ENCODE data around the gene GFI1.
A peak's percentile ranks its signal among the peaks of the same experiment; 100 is the strongest.
"Not testable (repeated sequence)": the region's sequence is repeated elsewhere in the genome, so short reads cannot be mapped to it uniquely, and the experiment has no call there.

GFI1 gene

DNA sequence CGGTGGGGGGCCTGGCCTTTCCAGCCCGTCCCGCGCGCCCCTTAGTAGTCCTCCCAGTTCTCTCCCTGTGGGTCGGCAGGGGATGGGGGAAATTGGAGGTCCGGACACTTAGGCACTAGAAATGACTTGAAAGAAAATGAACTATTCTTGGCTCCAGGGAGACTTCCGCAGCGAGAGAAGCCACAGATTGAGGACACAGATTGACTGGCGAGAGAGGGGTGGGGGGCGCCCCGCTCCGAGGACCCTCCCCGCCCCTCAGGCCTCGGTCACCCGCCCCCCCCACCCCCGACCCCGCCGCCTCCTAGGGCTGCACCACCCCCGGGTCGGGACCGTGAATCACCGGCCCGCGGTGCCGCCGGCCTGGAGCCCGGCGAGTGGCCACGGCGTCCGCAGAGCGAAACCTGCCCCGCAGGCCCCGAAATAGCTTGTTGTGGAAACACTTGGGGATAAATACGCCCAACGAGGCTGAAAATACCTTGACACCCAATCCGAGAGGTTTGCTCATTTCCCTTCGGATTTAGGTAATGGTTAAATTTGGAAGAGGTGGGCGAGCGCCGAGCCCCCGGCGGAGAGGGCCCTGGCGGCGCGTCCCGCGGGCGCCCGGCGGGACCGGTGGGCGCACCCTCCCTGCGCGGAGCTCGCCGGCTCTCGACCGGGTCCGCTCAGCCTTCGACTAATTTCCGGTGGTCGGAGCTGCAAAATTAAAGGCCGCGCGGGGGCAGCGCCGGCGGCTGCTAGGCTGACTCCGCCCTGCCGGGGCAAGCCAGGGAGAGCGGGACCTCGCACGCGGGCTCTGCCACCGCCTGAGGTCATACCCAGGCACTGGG lies at the start of gene GFI1:
GFI1 (minus strand) TSS at position 675 of the 827 bp plus-strand sequence. CDS start 3,438 bp downstream, outside the sequence.
- Histone ChIP-seq H3K36me3 (ENCODE audit: insufficient read depth, low read length) (no peaks in the 10 kb centered on the region), H3K27me3 (ENCODE audit: insufficient read depth, low read length) (peaks cover 77% of the 10 kb centered on the region), H3K4me1 (ENCODE audit: insufficient read depth, low read length) (peaks cover 37% of the 10 kb centered on the region), H3K9me3 (ENCODE audit: low read length) (no peaks in the 10 kb centered on the region), H2AFZ (ENCODE audit: low read depth, low read length) (peak within 1 kb of the TSS; percentile 54), H3K4me3 (ENCODE audit: low read length) (peak within 1 kb of the TSS; percentile 27)

DNA sequence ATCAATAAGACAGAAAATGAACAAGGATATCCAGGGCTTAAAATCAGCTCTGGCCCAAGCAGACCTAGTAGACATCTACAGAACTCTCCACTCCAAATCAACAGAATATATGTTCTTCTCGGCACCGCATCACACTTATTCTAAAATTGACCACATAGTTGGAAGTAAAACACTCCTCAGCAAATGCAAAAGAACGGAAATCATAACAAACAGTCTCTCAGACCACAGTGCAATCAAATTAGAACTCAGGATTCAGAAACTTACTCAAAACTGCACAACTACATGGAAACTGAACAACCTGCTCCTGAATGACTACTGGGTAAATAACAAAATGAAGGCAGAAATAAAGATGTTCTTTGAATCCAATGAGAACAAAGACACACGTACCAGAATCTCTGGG lies 45.6 kb upstream of the GFI1 start:
- H3K4me1 ChIP-seq (ENCODE audit: insufficient read depth, low read length); H3K4me3 ChIP-seq (ENCODE audit: low read length); H3K36me3 ChIP-seq (ENCODE audit: insufficient read depth, low read length); H3K9me3 ChIP-seq (ENCODE audit: low read length); H3K27me3 ChIP-seq (ENCODE audit: insufficient read depth, low read length); H2AFZ ChIP-seq (ENCODE audit: low read depth, low read length): not testable (repeated sequence)

DNA sequence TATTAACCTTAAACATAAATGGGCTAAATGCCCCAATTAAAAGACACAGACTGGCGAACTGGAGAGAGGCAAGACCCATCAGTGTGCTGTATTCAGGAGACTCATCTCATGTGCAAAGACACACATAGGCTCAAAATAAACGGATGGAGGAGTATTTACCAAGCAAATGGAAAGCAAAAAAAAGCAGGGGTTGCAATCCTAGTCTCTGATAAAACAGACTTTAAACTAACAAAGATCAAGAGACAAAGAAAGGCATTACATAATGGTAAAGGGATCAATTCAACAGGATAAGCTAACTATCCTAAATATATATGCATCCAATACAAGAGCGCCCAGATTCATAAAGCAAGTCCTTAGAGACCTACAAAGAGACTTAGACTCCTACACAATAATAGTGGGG lies 45.2 kb upstream of the GFI1 start:
- H3K27me3 ChIP-seq (ENCODE audit: insufficient read depth, low read length); H3K36me3 ChIP-seq (ENCODE audit: insufficient read depth, low read length); H2AFZ ChIP-seq (ENCODE audit: low read depth, low read length); H3K4me1 ChIP-seq (ENCODE audit: insufficient read depth, low read length); H3K9me3 ChIP-seq (ENCODE audit: low read length); H3K4me3 ChIP-seq (ENCODE audit: low read length): not testable (repeated sequence)

DNA sequence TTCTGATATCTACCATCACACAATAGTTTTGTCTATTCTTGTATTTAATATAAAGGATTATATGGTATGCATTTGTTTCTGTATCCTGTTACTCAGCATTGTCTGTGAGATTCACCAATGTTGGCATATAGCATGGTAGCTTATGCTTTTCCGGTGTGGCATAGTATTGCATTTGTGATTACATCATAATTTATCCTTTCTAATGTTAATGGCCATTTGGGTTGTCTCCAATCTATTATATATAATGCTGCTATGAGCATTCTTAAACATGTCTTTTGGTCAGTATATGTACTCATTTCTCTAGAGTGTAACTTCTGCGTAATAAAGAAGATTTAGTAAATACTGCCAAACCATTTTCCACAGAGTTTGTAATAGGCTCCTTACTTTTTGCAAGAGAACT lies 40.9 kb upstream of the GFI1 start:
- H3K36me3 ChIP-seq (ENCODE audit: insufficient read depth, low read length) = no peaks in the 10 kb centered on the region
- H3K4me1 ChIP-seq (ENCODE audit: insufficient read depth, low read length) = no peaks in the 10 kb centered on the region
- H3K27me3 ChIP-seq (ENCODE audit: insufficient read depth, low read length) = no peaks in the 10 kb centered on the region
- H2AFZ ChIP-seq (ENCODE audit: low read depth, low read length) = no peak overlapping the region
- no peaks in the 10 kb centered on the region for H3K9me3 ChIP-seq (ENCODE audit: low read length)
- H3K4me3 ChIP-seq (ENCODE audit: low read length) = no peak overlapping the region

DNA sequence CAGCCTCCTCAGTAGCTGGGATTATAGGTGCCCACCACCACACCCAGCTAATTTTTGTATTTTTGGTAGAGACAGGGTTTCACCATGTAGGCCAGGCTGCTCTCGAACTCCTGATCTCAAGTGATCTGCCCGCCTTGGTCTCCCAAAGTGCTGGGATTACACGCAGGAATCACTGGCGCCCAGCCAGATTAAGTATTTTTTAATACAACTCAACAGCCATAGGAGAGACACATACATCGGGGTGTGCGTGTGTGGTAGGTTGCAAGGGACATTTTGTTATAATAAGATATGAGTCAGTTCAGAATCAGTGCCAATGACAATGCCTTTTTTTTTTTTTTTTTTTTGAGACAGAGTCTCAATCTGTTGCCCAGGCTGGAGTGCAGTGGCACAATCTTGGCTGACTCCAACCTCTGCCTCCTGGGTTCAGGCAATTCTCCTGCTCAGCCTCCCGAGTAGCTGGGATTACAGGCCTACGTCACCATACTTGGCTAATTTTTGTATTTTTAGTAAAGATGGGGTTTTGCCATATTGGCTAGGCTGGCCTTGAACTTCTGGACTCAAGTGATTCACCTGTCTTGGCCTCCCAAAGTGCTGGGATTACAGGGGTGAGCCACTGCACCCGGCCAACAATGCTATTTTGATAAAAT lies 38.3 kb upstream of the GFI1 start:
- not testable (repeated sequence) for H3K36me3 ChIP-seq (ENCODE audit: insufficient read depth, low read length); H3K9me3 ChIP-seq (ENCODE audit: low read length); H3K27me3 ChIP-seq (ENCODE audit: insufficient read depth, low read length); H2AFZ ChIP-seq (ENCODE audit: low read depth, low read length); H3K4me1 ChIP-seq (ENCODE audit: insufficient read depth, low read length); H3K4me3 ChIP-seq (ENCODE audit: low read length)

DNA sequence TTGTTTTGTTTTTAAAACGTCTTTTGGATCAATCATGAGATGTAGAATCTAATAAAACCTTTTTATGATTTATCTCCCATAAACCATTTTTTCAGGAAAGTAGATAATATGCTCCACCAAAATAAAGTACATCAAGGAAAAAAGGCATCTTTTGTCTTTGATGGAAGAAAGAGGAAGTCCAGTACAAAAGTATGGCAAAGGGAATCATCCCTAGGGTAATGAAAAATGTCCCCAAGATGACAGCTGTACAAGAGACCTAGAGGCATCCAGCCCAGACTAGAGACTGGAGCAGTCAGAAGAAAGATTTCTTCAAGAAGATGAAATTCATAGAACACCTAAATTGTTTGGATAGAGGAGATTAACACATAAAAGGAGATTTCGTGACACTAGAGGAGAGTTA lies 32.3 kb upstream of the GFI1 start:
- Histone ChIP-seq H3K4me3 (ENCODE audit: low read length) (no peak overlapping the region), H2AFZ (ENCODE audit: low read depth, low read length) (no peak overlapping the region), H3K27me3 (ENCODE audit: insufficient read depth, low read length) (no peaks in the 10 kb centered on the region), H3K9me3 (ENCODE audit: low read length) (no peaks in the 10 kb centered on the region), H3K36me3 (ENCODE audit: insufficient read depth, low read length) (no peaks in the 10 kb centered on the region), H3K4me1 (ENCODE audit: insufficient read depth, low read length) (no peaks in the 10 kb centered on the region)

DNA sequence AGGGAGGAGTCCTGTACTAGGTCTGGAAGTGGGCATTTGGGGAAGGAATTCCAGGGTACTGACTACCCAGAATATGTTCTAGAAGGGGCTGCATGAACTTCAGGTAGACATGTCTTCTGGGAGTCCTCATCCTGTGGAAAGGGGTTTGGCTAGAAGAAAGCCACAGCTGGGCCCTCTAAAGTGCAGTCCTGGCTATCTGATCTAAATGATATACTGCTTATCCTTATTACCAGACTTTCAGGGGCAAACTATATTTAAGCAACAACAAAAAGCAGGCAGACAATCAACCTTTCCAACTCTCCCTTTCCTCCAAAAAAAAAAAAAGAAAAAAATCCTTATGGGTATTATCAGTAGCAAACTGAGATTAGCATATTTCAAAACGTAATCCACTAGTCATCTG lies 29.8 kb upstream of the GFI1 start:
- Histone ChIP-seq H2AFZ (ENCODE audit: low read depth, low read length) (no peak overlapping the region), H3K36me3 (ENCODE audit: insufficient read depth, low read length) (no peaks in the 10 kb centered on the region), H3K9me3 (ENCODE audit: low read length) (no peaks in the 10 kb centered on the region), H3K27me3 (ENCODE audit: insufficient read depth, low read length) (no peaks in the 10 kb centered on the region), H3K4me1 (ENCODE audit: insufficient read depth, low read length) (no peaks in the 10 kb centered on the region), H3K4me3 (ENCODE audit: low read length) (no peak overlapping the region)

DNA sequence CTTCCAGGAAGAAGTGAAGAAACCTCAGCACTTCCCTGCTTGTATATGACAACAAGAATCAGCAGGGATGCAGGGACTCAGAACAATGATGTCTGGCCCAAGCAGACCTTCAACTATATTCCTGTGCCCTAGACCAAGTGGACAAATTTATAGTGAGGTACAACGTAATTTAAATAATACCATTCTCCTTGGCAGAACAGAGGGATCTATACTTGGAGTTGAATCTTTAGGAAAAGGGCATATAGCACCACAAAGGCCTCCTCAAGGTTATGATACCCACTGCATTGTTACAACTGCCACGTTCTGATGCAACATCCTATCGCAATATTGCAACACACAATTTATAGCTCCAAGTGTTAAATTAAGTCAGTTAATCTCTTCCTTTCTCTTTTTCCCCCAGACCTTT lies 29.1 kb upstream of the GFI1 start:
- no peak overlapping the region for H3K4me3 ChIP-seq (ENCODE audit: low read length)
- no peaks in the 10 kb centered on the region for H3K27me3 ChIP-seq (ENCODE audit: insufficient read depth, low read length)
- no peaks in the 10 kb centered on the region for H3K4me1 ChIP-seq (ENCODE audit: insufficient read depth, low read length)
- no peaks in the 10 kb centered on the region for H3K36me3 ChIP-seq (ENCODE audit: insufficient read depth, low read length)
- no peaks in the 10 kb centered on the region for H3K9me3 ChIP-seq (ENCODE audit: low read length)
- H2AFZ ChIP-seq (ENCODE audit: low read depth, low read length) = no peak overlapping the region

DNA sequence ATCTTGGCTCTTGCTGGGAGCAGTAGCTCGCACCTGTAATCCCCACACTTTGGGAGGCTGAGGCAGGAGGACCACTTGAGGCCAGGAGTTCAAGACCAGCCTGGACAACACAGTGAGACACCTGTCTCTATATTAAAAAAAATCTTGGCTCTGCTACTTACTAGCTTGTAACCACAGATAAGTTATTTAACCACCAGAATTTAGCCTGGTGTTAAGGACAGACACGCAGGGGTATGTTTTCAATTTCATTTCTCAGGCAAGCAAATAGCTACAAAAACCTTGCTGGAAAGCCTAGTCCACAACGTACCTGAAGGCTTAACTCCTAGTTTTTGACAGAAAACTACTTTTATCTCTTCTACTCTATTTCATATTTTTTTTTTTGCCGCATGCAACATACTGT lies 24.8 kb upstream of the GFI1 start:
- no peak overlapping the region for H2AFZ ChIP-seq (ENCODE audit: low read depth, low read length)
- no peak overlapping the region for H3K4me3 ChIP-seq (ENCODE audit: low read length)
- no peaks in the 10 kb centered on the region for H3K36me3 ChIP-seq (ENCODE audit: insufficient read depth, low read length)

DNA sequence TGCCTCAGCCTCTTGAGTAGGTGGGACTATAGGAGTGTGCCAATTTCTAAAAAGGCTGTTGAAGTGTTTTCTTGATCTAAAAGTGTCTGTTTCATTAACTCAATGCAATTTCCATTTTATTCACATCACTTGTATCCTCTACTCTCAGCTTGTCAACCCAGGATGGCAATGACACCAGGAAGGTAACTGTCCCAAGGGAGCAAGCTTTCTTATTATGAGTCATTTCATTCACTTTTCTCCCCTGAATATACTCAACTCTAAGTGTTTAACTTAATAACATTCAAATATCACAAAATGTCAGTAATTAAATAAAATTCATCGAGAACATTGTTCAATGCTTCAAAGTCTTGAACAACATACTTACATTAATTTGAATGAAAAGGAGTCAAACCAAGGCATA lies 22.9 kb upstream of the GFI1 start:
- Histone ChIP-seq H2AFZ (ENCODE audit: low read depth, low read length) (no peak overlapping the region), H3K36me3 (ENCODE audit: insufficient read depth, low read length) (no peaks in the 10 kb centered on the region), H3K9me3 (ENCODE audit: low read length) (no peaks in the 10 kb centered on the region), H3K27me3 (ENCODE audit: insufficient read depth, low read length) (no peaks in the 10 kb centered on the region), H3K4me1 (ENCODE audit: insufficient read depth, low read length) (no peaks in the 10 kb centered on the region), H3K4me3 (ENCODE audit: low read length) (no peak overlapping the region)

More for the DNA sequence above, 24.8 kb upstream of the GFI1 start:
- no peaks in the 10 kb centered on the region for H3K4me1 ChIP-seq (ENCODE audit: insufficient read depth, low read length)
- H3K27me3 ChIP-seq (ENCODE audit: insufficient read depth, low read length) = no peaks in the 10 kb centered on the region
- no peaks in the 10 kb centered on the region for H3K9me3 ChIP-seq (ENCODE audit: low read length)

DNA sequence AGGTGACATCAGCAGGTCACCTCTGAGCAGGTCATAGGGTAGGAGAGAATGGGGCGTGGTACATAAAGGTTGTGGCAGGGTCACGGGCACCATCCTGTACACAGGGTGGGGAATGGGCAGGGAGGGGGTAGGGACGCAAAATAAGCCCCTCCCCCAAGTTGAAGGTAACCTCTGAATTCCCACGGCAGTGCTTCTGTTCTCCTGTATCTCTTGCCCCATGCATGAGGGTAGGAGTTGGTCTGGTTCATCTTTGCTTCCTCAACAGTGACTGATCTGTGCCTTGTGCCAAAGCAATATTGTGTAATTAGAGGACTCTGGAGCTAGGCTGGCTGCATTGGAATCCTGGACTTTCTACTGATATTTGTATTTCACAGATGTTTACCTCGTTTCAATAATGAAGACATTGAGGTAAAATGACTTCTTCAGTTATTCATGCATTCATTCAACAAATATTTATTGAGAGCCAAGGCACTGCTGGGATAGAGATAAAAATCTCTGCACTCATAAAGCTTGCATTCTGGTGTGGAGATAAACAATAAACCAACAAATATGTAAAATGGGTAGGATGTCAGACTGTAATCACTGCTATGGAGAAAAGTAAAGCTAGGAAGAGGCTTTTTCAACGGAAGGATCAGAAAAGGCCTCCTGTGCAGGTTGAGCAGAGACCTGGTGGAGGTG lies 18.4 kb upstream of the GFI1 start:
- Histone ChIP-seq H2AFZ (ENCODE audit: low read depth, low read length) (no peak overlapping the region), H3K9me3 (ENCODE audit: low read length) (no peaks in the 10 kb centered on the region), H3K27me3 (ENCODE audit: insufficient read depth, low read length) (no peaks in the 10 kb centered on the region), H3K4me3 (ENCODE audit: low read length) (no peak overlapping the region), H3K4me1 (ENCODE audit: insufficient read depth, low read length) (no peaks in the 10 kb centered on the region), H3K36me3 (ENCODE audit: insufficient read depth, low read length) (no peaks in the 10 kb centered on the region)

DNA sequence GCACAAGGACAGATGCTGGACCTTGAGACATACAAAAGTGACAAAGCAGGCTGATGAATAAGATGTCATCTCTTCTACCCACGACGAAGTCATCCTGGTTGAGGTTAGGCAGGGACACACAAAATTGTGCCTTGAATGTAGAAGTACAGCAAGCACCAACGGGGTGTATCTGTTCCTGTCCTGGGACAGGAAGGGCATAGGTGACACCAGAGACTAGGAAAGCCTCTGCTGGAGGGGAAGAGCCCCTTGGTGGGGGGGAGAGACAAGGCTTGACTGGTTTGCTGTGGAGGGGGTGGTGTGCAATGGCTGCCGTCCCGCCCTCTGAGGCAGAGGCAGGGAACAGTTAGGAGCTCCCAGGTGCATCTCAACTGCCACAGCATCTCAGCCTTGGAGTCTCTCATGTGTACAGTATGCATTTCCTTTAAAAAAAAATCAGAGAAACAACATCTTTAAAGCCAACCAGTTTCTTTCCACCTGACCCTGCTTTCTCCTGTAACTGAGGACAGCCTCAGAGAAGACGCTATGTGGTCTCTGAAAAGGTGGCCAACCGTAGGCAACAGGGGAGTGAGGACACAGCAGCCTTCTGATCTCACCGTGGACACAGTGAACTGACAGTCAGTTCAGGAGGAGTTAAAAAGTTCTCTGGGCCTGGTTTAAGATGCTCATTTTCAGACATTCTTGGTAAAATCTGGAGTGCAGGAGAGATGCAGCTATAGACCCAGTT lies 17.7 kb upstream of the GFI1 start:
- H2AFZ ChIP-seq (ENCODE audit: low read depth, low read length) = no peak overlapping the region
- no peaks in the 10 kb centered on the region for H3K27me3 ChIP-seq (ENCODE audit: insufficient read depth, low read length)
- no peaks in the 10 kb centered on the region for H3K4me1 ChIP-seq (ENCODE audit: insufficient read depth, low read length)
- H3K9me3 ChIP-seq (ENCODE audit: low read length) = no peaks in the 10 kb centered on the region
- no peaks in the 10 kb centered on the region for H3K36me3 ChIP-seq (ENCODE audit: insufficient read depth, low read length)
- no peak overlapping the region for H3K4me3 ChIP-seq (ENCODE audit: low read length)

DNA sequence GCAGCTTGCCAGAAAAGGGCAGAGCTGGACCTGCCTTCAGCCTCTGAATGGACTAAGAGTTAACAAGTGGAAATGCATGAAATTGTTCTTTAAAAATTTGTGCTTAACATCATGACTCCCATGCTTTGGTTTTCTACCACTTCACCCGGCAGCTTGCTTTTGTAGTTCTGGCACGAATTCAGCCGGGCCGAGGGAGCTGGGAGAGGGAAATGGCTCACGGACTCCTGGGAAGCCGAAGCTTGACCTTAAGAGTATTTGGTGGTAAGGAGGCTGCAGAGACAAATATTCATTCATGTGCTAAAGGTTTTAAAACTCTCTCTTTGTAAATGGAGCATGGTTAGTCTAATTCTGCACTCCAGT lies 17.2 kb upstream of the GFI1 start:
- Histone ChIP-seq H3K9me3 (ENCODE audit: low read length) (peaks cover 2% of the 10 kb centered on the region), H3K4me1 (ENCODE audit: insufficient read depth, low read length) (no peaks in the 10 kb centered on the region), H3K4me3 (ENCODE audit: low read length) (no peak overlapping the region), H3K27me3 (ENCODE audit: insufficient read depth, low read length) (no peaks in the 10 kb centered on the region), H3K36me3 (ENCODE audit: insufficient read depth, low read length) (no peaks in the 10 kb centered on the region), H2AFZ (ENCODE audit: low read depth, low read length) (no peak overlapping the region)
